Measurements from ENCODE around the gene DIRAS1.

Gene DIRAS1

DNA sequence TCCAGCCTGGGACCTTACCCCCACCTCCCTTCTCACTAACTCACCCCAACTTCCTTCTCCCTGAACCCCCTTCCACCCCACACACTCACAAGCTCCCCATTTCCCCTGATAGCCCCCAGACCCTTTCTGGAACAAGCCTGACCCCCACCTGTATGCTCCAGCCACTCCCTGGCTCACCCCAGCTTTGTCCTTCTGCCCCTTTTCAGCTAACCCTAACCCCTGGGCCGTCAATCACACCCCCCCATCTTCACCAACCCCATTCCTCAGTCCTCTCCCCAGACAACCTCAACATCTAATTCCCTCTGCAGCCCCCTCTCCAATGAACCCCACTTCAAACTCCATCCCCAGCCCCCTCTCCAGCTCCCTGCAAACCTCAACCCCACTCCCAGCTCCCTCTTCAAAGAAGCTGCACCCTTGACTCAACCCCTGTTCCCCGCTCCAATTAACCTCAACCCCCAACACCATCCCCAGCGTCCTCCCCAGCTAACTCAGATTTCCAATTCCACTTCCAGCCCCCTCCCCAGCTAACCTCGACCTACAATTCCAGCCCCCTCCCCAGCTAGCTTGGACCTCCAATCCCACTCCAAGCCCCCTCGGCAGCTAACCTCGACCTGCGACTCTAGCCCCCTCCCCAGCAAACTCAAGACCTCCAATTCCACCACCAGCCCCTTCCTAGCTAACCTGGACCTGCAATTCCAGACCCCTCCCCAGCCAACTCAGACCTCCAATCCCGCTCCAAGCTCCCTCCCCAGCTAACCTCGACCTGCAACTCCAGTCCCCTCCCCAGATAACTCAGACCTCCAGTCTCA lies 19.6 kb downstream of the DIRAS1 start:
- Histone ChIP-seq H3K4me3 (ENCODE audit: insufficient read depth, low read length, poor library complexity, severe bottlenecking) (no peak overlapping the region), H3K27ac (ENCODE audit: low read depth, low read length) (no peak overlapping the region), H3K4me2 (ENCODE audit: low read depth, low read length, poor library complexity, severe bottlenecking) (peak overlapping the region; percentile 74)

DNA sequence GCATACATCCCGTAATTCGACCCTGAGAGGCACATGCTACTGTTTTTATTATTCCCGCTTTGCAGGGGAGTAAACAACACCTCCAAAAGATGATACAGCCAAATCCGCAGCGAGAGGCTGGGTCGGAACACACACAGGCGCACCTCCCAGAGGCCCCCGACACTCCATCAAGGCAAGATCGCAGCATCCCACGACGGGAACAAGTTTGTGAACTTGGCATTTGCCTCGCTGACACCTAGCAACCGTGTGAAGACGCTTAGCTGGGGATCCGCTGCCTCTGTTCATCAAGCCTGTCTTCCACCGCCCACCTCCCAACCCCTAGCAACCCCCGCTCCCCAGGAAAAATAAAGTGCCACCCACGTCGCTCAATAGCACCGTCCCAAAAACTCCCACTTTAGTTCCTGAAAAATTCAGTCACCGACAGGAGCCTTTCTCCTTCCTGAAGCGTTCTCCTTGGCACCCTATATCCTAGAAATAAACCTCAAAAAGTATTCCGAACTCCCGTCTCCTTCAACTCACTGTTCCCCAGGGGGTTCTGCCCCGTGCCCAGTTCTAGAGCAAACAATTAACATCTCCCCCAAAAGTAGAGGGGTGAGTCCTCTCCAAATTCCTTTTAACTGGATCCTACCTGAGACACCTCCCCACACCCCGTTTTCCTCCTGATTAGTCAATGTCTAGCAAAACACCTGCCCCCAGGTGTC lies 20.4 kb downstream of the DIRAS1 start:
- H3F3A ChIP-seq (ENCODE audit: insufficient read depth): peaks cover 28% of the 10 kb centered on the region
- no peak overlapping the region for H3K4me3 ChIP-seq (ENCODE audit: insufficient read depth, low read length, poor library complexity, severe bottlenecking)
- no peaks in the 10 kb centered on the region for H4K20me1 ChIP-seq (ENCODE audit: low read depth, low read length)
- H3K9me2 ChIP-seq (replicated peaks; ENCODE audit: insufficient read depth, low read length): no peaks in the 10 kb centered on the region
- H3K79me2 ChIP-seq (ENCODE audit: insufficient read depth, low read length): no peaks in the 10 kb centered on the region
- no peak for TF ChIP-seq EZH2phosphoT487 (conservative IDR thresholded peaks at IDR 0.05; ENCODE audit: low read length)
- TF ChIP-seq, protein P1, sequence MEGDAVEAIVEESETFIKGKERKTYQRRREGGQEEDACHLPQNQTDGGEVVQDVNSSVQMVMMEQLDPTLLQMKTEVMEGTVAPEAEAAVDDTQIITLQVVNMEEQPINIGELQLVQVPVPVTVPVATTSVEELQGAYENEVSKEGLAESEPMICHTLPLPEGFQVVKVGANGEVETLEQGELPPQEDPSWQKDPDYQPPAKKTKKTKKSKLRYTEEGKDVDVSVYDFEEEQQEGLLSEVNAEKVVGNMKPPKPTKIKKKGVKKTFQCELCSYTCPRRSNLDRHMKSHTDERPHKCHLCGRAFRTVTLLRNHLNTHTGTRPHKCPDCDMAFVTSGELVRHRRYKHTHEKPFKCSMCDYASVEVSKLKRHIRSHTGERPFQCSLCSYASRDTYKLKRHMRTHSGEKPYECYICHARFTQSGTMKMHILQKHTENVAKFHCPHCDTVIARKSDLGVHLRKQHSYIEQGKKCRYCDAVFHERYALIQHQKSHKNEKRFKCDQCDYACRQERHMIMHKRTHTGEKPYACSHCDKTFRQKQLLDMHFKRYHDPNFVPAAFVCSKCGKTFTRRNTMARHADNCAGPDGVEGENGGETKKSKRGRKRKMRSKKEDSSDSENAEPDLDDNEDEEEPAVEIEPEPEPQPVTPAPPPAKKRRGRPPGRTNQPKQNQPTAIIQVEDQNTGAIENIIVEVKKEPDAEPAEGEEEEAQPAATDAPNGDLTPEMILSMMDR (IDR thresholded peaks at IDR 0.05; ENCODE audit: insufficient read depth, low read length, poor library complexity, severe bottlenecking): no peak
- H3K36me3 ChIP-seq (ENCODE audit: low read length): no peaks in the 10 kb centered on the region
- no peaks in the 10 kb centered on the region for H3K27me3 ChIP-seq (ENCODE audit: low read length)
- H3K4me2 ChIP-seq (ENCODE audit: low read depth, low read length, poor library complexity, severe bottlenecking): peak overlapping the region; percentile 74
- no peak overlapping the region for H3K9ac ChIP-seq (ENCODE audit: low read length)
- H3K9me3 ChIP-seq (ENCODE audit: insufficient read depth, low read length): no peaks in the 10 kb centered on the region
- H2AFZ ChIP-seq (ENCODE audit: low read depth, low read length, severe bottlenecking): no peak overlapping the region
- H3K27ac ChIP-seq (ENCODE audit: low read depth, low read length): no peak overlapping the region

More for the DNA sequence above, 19.6 kb downstream of the DIRAS1 start:
- H3K9me3 ChIP-seq (ENCODE audit: insufficient read depth, low read length): no peaks in the 10 kb centered on the region
- H2AFZ ChIP-seq (ENCODE audit: low read depth, low read length, severe bottlenecking): no peak overlapping the region
- no peaks in the 10 kb centered on the region for H3K27me3 ChIP-seq (ENCODE audit: low read length)
- no peaks in the 10 kb centered on the region for H4K20me1 ChIP-seq (ENCODE audit: low read depth, low read length)
- H3K9ac ChIP-seq (ENCODE audit: low read length): peak overlapping the region; percentile 49; the same call in 1 of the 2 replicates
- peaks cover 28% of the 10 kb centered on the region for H3F3A ChIP-seq (ENCODE audit: insufficient read depth)
- TF ChIP-seq EZH2phosphoT487 (conservative IDR thresholded peaks at IDR 0.05; ENCODE audit: low read length): no peak
- TF ChIP-seq, protein P1 (IDR thresholded peaks at IDR 0.05; ENCODE audit: insufficient read depth, low read length, poor library complexity, severe bottlenecking): no peak
- no peaks in the 10 kb centered on the region for H3K36me3 ChIP-seq (ENCODE audit: low read length)
- H3K79me2 ChIP-seq (ENCODE audit: insufficient read depth, low read length): no peaks in the 10 kb centered on the region
- H3K9me2 ChIP-seq (replicated peaks; ENCODE audit: insufficient read depth, low read length): no peaks in the 10 kb centered on the region

DNA sequence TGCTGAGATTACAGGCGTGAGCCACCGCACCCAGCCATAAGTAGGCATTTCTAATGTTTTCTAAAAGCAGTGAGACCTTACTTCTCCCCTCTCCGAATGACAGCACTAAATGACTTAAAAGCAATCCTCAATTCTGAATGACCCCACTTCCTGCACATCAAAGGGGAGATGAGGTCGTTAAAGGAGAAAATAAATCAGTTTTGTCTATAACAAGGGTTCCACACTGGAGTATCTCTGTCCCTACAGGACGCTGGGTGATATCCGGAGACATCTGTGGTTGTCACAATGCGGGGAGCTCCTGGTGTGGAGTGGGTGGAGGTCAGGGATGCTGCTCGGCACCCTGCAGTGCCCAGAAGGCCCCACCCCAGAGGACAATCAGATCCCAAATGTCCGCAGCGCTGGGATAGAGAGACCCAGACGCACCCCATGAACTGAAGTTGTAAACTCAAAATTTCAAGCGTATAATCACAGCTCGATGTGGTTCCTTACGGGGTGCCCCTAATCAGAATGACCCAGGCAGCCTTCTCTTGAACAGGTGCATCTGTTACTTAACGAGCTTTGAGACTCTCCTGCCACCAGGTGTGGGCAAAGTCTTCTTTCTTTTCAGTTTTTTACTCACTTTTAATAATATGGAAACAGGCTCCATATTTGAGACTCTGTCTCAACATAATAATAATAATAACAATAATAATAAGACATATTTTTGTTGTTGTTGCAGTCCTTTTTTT lies 21.6 kb downstream of the DIRAS1 start:
- Histone ChIP-seq H3K36me3 (ENCODE audit: low read length) (no peaks in the 10 kb centered on the region), H2AFZ (ENCODE audit: low read depth, low read length, severe bottlenecking) (no peak overlapping the region), H4K20me1 (ENCODE audit: low read depth, low read length) (no peaks in the 10 kb centered on the region), H3K27me3 (ENCODE audit: low read length) (no peaks in the 10 kb centered on the region), H3K79me2 (ENCODE audit: insufficient read depth, low read length) (no peaks in the 10 kb centered on the region), H3K27ac (ENCODE audit: low read depth, low read length) (peak overlapping the region; percentile 88), H3F3A (ENCODE audit: insufficient read depth) (peaks cover 27% of the 10 kb centered on the region), H3K4me2 (ENCODE audit: low read depth, low read length, poor library complexity, severe bottlenecking) (peak overlapping the region; percentile 74), H3K4me3 (ENCODE audit: insufficient read depth, low read length, poor library complexity, severe bottlenecking) (peak overlapping the region; percentile 10), H3K9me3 (ENCODE audit: insufficient read depth, low read length) (no peaks in the 10 kb centered on the region), H3K9me2 (replicated peaks; ENCODE audit: insufficient read depth, low read length) (no peaks in the 10 kb centered on the region), H3K9ac (ENCODE audit: low read length) (peak overlapping the region; percentile 31; the same call in 1 of the 2 replicates)
- TF ChIP-seq, protein P1 (IDR thresholded peaks at IDR 0.05; ENCODE audit: insufficient read depth, low read length, poor library complexity, severe bottlenecking): no peak
